K562 (cell line): ENCODE measurements around the gene CENPH. TPM values are rescaled to one million over a fixed set of nuclear protein-coding genes. Genes with fewer than 3 reads are reported as not detected.

Experiments
- ATAC-seq: fragments of 200-7000 bp; cut with Tn5 transposase; 3 replicates; pipeline ENCODE4 v1.9.1; 2020; ENCODE audit warnings: moderate library complexity
- BruUV-seq: library from RNA; stranded (reverse); fragments of 400-500 nt; replicated peaks from 2 replicates; lab custom pipeline; 2021; lab: Mats Ljungman, UMichigan
- CTCF ChIA-PET: fragments of 300-600 bp; formaldehyde crosslinking; extraction: SDS; loops from one replicate; lab custom pipeline; 2021; ENCODE audit warnings: low intra/inter-chr PET ratio; lab: Yijun Ruan, JAX
- POLR2A ChIA-PET: fragments of 300-600, 350-650 bp; sonication (Branson Sonifier 250); formaldehyde crosslinking; extraction: SDS; loops from one replicate; lab custom pipeline; 2021; ENCODE audit warnings: antibody characterized with exemption, inconsistent platforms; lab: Yijun Ruan, JAX
- DNase-seq, 4 experiments: peaks; one replicate each; pipeline versions ENCODE4 v3.0.0 to v3.0.0-alpha.2; 2011 to 2018; ENCODE audit warnings: low spot score in 3 of 4, mixed read lengths in 3 of 4; ENCODE audit errors: extremely low read depth in 1 of 4
- FAIRE-seq: peaks from 2 replicates; lab custom pipeline; 2011; peaks lifted over from hg19 to GRCh38; lab: Jason Lieb, UNC
- H2AFZ ChIP-seq: 2 replicates; pipeline ENCODE4 v1.6.0; 2011; ENCODE audit warnings: low read depth, low read length, control low read depth, inconsistent platforms
- H3K27ac ChIP-seq: fragments of 200-600 bp; 3 replicates; pipeline ENCODE4 v1.8.0; 2011; ENCODE audit warnings: low read depth, mild to moderate bottlenecking, control low read depth, inconsistent platforms, low read length, moderate library complexity, mixed read lengths; ENCODE audit errors: extremely low read depth
- H3K27me3 ChIP-seq, 2 experiments: fragments of 300-600 bp in 1 of 2; 2 replicates in 1 of 2; 3 replicates in 1 of 2; pipeline versions ENCODE4 v1.6.0 to v1.8.0; 2011; ENCODE audit warnings: inconsistent platforms in 2 of 2, low read length in 2 of 2, mild to moderate bottlenecking in 1 of 2, mixed read lengths in 1 of 2, moderate library complexity in 1 of 2; ENCODE audit not compliant: control insufficient read depth in 2 of 2, insufficient read depth in 2 of 2
- H3K36me3 ChIP-seq: fragments of 300-600 bp; 3 replicates; pipeline ENCODE4 v1.8.0; 2011; ENCODE audit warnings: mild to moderate bottlenecking, low read length, inconsistent platforms; ENCODE audit not compliant: control insufficient read depth, insufficient read depth
- H3K4me1 ChIP-seq, 2 experiments: fragments of 200-600 bp in 1 of 2; replicated peaks in 1 of 2; 2 replicates in 1 of 2; 3 replicates in 1 of 2; pipeline versions ENCODE4 v1.5.1 to v1.8.0; 2011; ENCODE audit warnings: inconsistent platforms in 2 of 2, low read length in 2 of 2, mild to moderate bottlenecking in 1 of 2, mixed read lengths in 1 of 2, moderate library complexity in 1 of 2; ENCODE audit not compliant: control insufficient read depth in 2 of 2, insufficient read depth in 2 of 2
- H3K4me2 ChIP-seq: 2 replicates; pipeline ENCODE4 v1.6.1; 2011; ENCODE audit warnings: low read length, control low read depth, inconsistent platforms, mixed read lengths; ENCODE audit not compliant: insufficient read depth
- H3K4me3 ChIP-seq: fragments of 200-600 bp; sonication (generic), shearing (Covaris generic); 2 replicates; pipeline ENCODE4 v1.5.1; 2016; ENCODE audit warnings: control low read depth, inconsistent platforms
- H3K79me2 ChIP-seq: fragments of 200-600 bp; 3 replicates; pipeline ENCODE4 v1.8.0; 2011; ENCODE audit warnings: low read length, inconsistent platforms; ENCODE audit not compliant: control insufficient read depth, insufficient read depth
- H3K9ac ChIP-seq, 2 experiments: 2 replicates each; pipeline versions ENCODE4 v1.6.0 to v1.6.1; 2011; ENCODE audit warnings: low read depth in 2 of 2, low read length in 2 of 2, control low read depth in 1 of 2, inconsistent platforms in 1 of 2, mild to moderate bottlenecking in 1 of 2, mixed read lengths in 1 of 2; ENCODE audit not compliant: insufficient read depth in 1 of 2
- H3K9me1 ChIP-seq: one replicate; pipeline ENCODE4 v1.6.0; 2011; ENCODE audit warnings: inconsistent platforms, mild to moderate bottlenecking, low read length, moderate library complexity; ENCODE audit not compliant: control insufficient read depth, insufficient read depth
- H3K9me3 ChIP-seq: replicated peaks from 2 replicates; pipeline ENCODE4 v1.5.1; 2011; ENCODE audit warnings: low read depth, low read length, inconsistent platforms; ENCODE audit not compliant: control insufficient read depth, insufficient read depth
- H4K20me1 ChIP-seq: replicated peaks from 2 replicates; pipeline ENCODE4 v1.6.1; 2011; ENCODE audit warnings: low read length, inconsistent platforms, mixed read lengths; ENCODE audit not compliant: control insufficient read depth, insufficient read depth
- BHLHE40 ChIP-seq: IDR thresholded peaks from 2 replicates; pipeline ENCODE4 v1.6.1; 2011; ENCODE audit warnings: low read length, improper control_type of control experiment
- COPS2 ChIP-seq: fragments of 450-650 bp; conservative IDR thresholded peaks from 2 replicates; pipeline ENCODE4 v1.6.1; 2016; ENCODE audit warnings: mild to moderate bottlenecking, moderate library complexity
- EGR1 ChIP-seq: fragments of 450-650 bp; conservative IDR thresholded peaks from 2 replicates; pipeline ENCODE4 v1.6.1; 2017; ENCODE audit warnings: mild to moderate bottlenecking
- FOS ChIP-seq: IDR thresholded peaks from 3 replicates; pipeline ENCODE4 v1.6.1; 2011; ENCODE audit not compliant: insufficient read length; ENCODE audit errors: extremely low read depth
- FOXK2 ChIP-seq, 2 experiments: fragments of 450-650 bp; IDR thresholded peaks in 1 of 2; conservative IDR thresholded peaks in 1 of 2; 2 replicates each; pipeline ENCODE4 v1.6.1; 2016; ENCODE audit warnings: low read depth in 2 of 2, mild to moderate bottlenecking in 1 of 2
- HOXB6 ChIP-seq: fragments of 250-450 bp; sonication (Bioruptor Pico); IDR thresholded peaks from 2 replicates; pipeline ENCODE4 v1.5.1; 2022; ENCODE audit warnings: mild to moderate bottlenecking, borderline replicate concordance
- PTTG1 ChIP-seq: fragments of 450-650 bp; IDR thresholded peaks from 2 replicates; pipeline ENCODE4 v1.6.1; 2016; ENCODE audit warnings: low read depth, mild to moderate bottlenecking, missing genetic modification characterization, missing compliant biosample characterization
- RHOXF2B ChIP-seq: fragments of 250-450 bp; sonication (Bioruptor Pico); conservative IDR thresholded peaks from 2 replicates; pipeline ENCODE4 v1.5.1; 2021
- ZNF143 ChIP-seq: sonication (generic); formaldehyde crosslinking; IDR thresholded peaks from 2 replicates; pipeline ENCODE4 v1.9.0; 2022; ENCODE audit warnings: mild to moderate bottlenecking, missing genetic modification reagents
- ZZZ3 ChIP-seq: fragments of 450-650 bp; IDR thresholded peaks from 2 replicates; pipeline ENCODE4 v1.6.1; 2016; ENCODE audit warnings: antibody characterized with exemption, mild to moderate bottlenecking, moderate library complexity
- WGBS: fragments of 100-300 bp; shearing (Covaris generic); methylation state at CpG from one replicate; pipeline ENCODE4 v1.1.6; 2016; ENCODE audit warnings: low coverage, mixed read lengths; ENCODE audit not compliant: insufficient coverage; ENCODE audit errors: missing lambda C conversion rate; 5-methylcytosine and 5-hydroxymethylcytosine counted together
- in situ Hi-C: fragments of 300-500 bp; cut with MboI; formaldehyde crosslinking; loops from 4 replicates; pipeline ENCODE4 v1.15.0; 2018; ENCODE audit warnings: inconsistent platforms, mixed read lengths
- intact Hi-C: fragments of 100-400 bp; cut with micrococcal nuclease; formaldehyde crosslinking; loops from 2 replicates; pipeline ENCODE4 v1.14.2; 2022
- polyA plus RNA-seq, 8 experiments: library from polyadenylated mRNA; depleted of rRNA in 4 of 8; stranded (reverse) in 5 of 8; unstranded in 3 of 8; fragments of >200 nt; fragmentation: Nextera tagmentation in 2 of 8; fragmentation: Illumina TruSeq in 1 of 8; extraction: Ambion mirVana in 2 of 8; extraction: Trizol in 1 of 8; gene quantifications; 2 replicates each; pipeline versions ENCODE4 v1.2.1 to v1.2.3, GENCODE V29; 2011 to 2014; ENCODE audit warnings: inconsistent platforms in 1 of 8, missing spikeins in 1 of 8
- total RNA-seq, 7 experiments: library from RNA; depleted of rRNA in 6 of 7; stranded (reverse); fragments of >200 nt in 6 of 7; fragmentation: Illumina TruSeq in 2 of 7; extraction: Trizol in 2 of 7; gene quantifications; 2 replicates each; pipeline versions ENCODE4 v1.2.1 to v1.2.3, GENCODE V29; 2011 to 2021; ENCODE audit warnings: low replicate concordance in 1 of 7
- TF ChIP-seq, protein P1 (sequence below): fragments of 450-650 bp; IDR thresholded peaks from 2 replicates; pipeline ENCODE4 v1.6.1; 2017; ENCODE audit warnings: mild to moderate bottlenecking, moderate library complexity
- TF ChIP-seq, protein P2 (sequence below): fragments of 450-650 bp; IDR thresholded peaks from 2 replicates; pipeline ENCODE4 v1.6.1; 2016; ENCODE audit warnings: low read depth
- TF ChIP-seq, protein P3 (sequence below): fragments of 250-450 bp; sonication (Bioruptor Pico); IDR thresholded peaks from 2 replicates; pipeline ENCODE4 v1.4.0; 2020; ENCODE audit warnings: mild to moderate bottlenecking, moderate library complexity

Gene CENPH
- total and polyA plus RNA-seq, 9 of the 15 experiments (the other 6 are each of a cell fraction or from before 2014, with no cell fraction given) = 10.5 to 124 (median 74.9) TPM

DNA sequence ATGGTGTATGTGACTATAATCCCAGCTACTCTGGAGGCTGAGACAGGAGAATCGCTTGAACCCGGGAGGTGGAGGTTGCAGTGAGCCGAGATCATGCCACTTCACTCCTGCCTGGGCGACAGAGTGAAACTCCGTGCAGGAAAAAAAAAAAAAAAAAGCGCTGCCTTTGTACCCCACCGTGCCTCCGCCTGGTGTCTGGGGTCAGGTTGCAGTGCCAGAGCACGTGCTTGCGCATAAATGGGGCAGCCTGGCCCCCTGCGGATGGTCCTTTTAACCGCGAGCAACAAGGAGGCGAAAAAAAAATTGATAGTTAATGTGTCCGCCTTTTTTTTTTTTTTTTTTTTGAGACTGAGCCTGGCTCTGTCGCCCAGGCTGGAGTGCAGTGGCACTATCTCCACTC lies 28.7 kb upstream of the CENPH start:
- FAIRE-seq = no peak
- no peak overlapping the region for H3K9ac ChIP-seq
- intact Hi-C loops (no loop called here), in situ Hi-C loops (no loop called here)
- CTCF ChIA-PET = no interaction called here
- no peak overlapping the region for H3K27ac ChIP-seq
- no peaks in the 10 kb centered on the region for H3K9me1 ChIP-seq
- no peak overlapping the region for H2AFZ ChIP-seq
- POLR2A ChIA-PET = no interaction called here
- no peaks in the 10 kb centered on the region for H3K36me3 ChIP-seq
- no peaks in the 10 kb centered on the region for H3K4me1 ChIP-seq
- BruUV-seq = no TSS peak
- H4K20me1 ChIP-seq = no peaks in the 10 kb centered on the region
- H3K79me2 ChIP-seq = no peaks in the 10 kb centered on the region
- no peak overlapping the region for H3K4me2 ChIP-seq
- no peaks in the 10 kb centered on the region for H3K9me3 ChIP-seq
- no peak overlapping the region for H3K4me3 ChIP-seq
- no peaks in the 10 kb centered on the region for H3K27me3 ChIP-seq
- DNase-seq = no peak
- no peak for ATAC-seq
- WGBS = 90% methylated on average over 10 of the region's 16 CpGs
- TF ChIP-seq FOXK2 (conservative IDR thresholded peaks at IDR 0.05 in 1 of 2, IDR thresholded peaks at IDR 0.05 in 1 of 2; ENCODE audit: low read depth in 2 of 2) (no peak), COPS2 (no peak), FOS (no peak), PTTG1 (tag) (no peak), ZNF143 (CRISPR knock-in tag) (no peak), ZZZ3 (no peak), BHLHE40 (no peak), RHOXF2B (no peak), EGR1 (no peak), HOXB6 (no peak)
- TF ChIP-seq, protein P1, sequence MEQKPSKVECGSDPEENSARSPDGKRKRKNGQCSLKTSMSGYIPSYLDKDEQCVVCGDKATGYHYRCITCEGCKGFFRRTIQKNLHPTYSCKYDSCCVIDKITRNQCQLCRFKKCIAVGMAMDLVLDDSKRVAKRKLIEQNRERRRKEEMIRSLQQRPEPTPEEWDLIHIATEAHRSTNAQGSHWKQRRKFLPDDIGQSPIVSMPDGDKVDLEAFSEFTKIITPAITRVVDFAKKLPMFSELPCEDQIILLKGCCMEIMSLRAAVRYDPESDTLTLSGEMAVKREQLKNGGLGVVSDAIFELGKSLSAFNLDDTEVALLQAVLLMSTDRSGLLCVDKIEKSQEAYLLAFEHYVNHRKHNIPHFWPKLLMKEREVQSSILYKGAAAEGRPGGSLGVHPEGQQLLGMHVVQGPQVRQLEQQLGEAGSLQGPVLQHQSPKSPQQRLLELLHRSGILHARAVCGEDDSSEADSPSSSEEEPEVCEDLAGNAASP = no peak
- TF ChIP-seq, protein P2, sequence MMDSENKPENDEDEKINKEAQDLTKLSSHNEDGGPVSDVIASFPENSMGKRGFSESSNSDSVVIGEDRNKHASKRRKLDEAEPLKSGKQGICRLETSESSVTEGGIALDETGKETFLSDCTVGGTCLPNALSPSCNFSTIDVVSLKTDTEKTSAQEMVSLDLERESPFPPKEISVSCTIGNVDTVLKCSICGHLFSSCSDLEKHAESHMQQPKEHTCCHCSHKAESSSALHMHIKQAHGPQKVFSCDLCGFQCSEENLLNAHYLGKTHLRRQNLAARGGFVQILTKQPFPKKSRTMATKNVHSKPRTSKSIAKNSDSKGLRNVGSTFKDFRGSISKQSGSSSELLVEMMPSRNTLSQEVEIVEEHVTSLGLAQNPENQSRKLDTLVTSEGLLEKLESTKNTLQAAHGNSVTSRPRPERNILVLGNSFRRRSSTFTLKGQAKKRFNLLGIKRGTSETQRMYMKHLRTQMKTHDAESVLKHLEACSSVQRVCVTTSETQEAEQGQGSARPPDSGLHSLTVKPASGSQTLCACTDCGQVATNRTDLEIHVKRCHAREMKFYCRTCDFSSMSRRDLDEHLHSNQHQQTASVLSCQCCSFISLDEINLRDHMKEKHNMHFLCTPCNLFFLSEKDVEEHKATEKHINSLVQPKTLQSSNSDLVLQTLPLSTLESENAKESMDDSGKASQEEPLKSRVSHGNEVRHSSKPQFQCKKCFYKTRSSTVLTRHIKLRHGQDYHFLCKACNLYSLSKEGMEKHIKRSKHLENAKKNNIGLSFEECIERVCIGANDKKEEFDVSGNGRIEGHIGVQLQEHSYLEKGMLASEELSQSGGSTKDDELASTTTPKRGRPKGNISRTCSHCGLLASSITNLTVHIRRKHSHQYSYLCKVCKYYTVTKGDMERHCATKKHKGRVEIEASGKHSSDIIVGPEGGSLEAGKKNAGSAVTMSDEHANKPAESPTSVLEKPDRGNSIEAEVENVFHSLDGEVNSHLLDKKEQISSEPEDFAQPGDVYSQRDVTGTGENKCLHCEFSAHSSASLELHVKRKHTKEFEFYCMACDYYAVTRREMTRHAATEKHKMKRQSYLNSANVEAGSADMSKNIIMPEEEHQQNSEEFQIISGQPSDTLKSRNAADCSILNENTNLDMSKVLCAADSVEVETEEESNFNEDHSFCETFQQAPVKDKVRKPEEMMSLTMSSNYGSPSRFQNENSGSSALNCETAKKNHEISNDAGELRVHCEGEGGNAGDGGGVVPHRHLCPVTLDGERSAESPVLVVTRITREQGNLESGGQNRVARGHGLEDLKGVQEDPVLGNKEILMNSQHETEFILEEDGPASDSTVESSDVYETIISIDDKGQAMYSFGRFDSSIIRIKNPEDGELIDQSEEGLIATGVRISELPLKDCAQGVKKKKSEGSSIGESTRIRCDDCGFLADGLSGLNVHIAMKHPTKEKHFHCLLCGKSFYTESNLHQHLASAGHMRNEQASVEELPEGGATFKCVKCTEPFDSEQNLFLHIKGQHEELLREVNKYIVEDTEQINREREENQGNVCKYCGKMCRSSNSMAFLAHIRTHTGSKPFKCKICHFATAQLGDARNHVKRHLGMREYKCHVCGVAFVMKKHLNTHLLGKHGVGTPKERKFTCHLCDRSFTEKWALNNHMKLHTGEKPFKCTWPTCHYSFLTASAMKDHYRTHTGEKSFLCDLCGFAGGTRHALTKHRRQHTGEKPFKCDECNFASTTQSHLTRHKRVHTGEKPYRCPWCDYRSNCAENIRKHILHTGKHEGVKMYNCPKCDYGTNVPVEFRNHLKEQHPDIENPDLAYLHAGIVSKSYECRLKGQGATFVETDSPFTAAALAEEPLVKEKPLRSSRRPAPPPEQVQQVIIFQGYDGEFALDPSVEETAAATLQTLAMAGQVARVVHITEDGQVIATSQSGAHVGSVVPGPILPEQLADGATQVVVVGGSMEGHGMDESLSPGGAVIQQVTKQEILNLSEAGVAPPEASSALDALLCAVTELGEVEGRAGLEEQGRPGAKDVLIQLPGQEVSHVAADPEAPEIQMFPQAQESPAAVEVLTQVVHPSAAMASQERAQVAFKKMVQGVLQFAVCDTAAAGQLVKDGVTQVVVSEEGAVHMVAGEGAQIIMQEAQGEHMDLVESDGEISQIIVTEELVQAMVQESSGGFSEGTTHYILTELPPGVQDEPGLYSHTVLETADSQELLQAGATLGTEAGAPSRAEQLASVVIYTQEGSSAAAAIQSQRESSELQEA = no peak
- TF ChIP-seq, protein P3, sequence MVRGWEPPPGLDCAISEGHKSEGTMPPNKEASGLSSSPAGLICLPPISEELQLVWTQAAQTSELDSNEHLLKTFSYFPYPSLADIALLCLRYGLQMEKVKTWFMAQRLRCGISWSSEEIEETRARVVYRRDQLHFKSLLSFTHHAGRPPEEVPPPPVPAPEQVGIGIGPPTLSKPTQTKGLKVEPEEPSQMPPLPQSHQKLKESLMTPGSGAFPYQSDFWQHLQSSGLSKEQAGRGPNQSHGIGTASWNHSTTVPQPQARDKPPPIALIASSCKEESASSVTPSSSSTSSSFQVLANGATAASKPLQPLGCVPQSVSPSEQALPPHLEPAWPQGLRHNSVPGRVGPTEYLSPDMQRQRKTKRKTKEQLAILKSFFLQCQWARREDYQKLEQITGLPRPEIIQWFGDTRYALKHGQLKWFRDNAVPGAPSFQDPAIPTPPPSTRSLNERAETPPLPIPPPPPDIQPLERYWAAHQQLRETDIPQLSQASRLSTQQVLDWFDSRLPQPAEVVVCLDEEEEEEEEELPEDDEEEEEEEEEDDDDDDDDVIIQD (CRISPR knock-in tag) = no peak
